ENCODE results near the gene SMAD6.
"Not testable (repeated sequence)": the region's sequence is repeated elsewhere in the genome, so short reads cannot be mapped to it uniquely, and the experiment has no call there.

SMAD6 gene

DNA sequence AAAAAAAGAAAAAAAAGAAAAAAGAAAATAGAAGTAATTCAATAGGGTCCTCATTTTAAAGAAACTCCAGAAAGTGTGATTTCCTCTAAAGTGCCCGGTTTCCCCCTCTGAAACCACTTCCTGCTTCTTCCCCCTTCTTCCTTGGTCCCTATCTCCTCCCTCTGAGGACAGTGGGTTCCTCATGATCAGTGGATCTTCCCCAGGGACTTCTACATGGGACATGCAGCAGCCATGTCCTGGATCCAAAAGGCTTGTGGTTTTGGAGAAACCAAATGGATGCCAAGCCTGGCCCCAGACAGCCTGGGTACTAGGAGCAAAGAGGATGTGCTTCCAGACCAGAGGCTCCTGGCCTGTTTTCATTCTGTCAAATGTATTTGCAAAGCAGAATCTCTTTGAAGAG, 26.6 kb upstream of the SMAD6 start:
- no peak for DNase-seq (ENCODE audit: low read depth)

DNA sequence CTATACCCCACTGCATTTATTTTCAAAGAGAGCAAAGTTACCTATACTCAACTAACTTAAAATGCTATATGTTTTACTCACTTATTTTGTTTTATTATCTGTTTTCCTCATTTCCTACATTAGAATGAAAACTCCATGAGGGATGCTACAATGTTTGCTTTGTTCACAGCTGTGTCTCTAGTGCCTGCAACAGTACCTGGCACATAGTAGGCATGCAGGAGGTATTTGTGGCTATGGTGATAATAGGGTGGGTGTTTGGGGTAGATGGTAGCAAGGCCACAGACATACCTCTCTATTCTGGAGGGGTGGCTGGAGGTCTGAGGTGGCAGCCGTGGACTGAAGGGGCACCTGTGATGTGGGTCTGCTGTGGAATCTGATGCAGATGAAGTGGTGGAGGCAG, 24.7 kb upstream of the SMAD6 start:
- DNase-seq (ENCODE audit: low read depth), result no peak

DNA sequence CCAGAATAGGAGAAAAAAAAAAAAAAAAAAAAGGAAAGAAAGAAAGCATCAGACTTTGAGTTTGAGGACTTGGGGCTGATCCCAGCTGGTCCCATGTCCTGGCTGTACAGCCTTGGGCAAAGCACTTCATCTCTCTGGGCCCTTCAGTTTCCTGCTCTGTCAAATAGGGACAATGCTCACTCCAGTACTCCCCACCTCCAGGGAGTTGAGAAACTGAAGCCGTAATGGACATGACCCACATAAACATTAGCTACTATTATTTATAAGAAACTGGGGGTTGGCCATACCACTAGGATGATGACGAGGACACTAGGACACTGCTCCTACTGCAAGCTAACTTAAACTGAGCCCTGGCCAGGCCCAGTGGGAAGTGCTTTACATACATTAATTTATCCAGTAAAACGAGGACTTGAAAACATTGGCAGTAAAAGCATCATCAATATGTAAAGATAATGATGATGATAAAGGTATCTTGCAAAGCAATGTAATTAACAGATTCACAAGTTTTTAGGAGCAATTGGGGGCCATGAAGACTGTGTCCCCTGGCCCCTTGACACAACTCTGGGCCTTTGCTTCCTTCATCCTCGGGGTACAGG, 22.9 kb upstream of the SMAD6 start:
- DNase-seq (ENCODE audit: low read depth), result no peak

DNA sequence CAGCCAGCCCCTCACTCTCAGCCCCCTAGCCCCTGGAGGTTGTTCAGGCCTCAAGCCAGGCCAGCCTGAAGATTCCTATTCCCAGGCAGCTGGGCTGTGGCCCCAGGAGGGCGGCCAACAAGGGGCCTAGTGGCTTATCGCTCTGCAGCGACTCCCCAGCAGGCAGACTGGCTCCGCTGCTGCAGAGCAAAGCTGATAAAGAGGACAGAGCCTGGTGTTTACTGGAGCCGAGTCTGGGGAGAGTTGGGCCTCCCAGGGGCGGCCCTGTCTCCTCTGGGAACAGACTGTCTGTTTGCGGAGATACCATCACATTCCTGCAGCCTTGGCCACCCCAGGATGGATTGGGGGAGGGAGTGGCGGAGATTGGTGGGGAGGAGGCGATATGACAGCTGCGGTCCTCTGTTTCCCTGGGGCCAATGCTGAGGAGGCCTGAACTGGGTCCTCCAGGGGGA, 22.4 kb upstream of the SMAD6 start:
- DNase-seq (ENCODE audit: low read depth), result no peak

DNA sequence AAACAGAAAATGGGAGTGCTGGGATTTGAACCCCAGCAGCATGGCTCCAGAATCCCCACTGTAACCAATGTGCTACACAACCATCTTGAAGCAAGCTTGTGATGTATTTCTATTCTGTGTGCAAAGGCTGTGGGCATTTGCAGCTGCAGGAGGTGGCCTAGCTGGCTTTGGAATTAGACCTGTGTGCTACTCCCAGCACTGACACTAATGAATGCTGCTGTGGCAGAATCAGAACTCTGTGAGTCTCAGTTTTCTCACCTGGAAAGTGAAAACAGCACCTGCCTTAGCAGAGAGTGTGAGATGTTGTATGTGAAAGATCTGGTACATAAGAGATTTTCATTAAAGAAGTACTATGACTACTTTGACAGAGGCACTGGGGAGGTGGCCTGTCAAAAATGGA, 21.5 kb upstream of the SMAD6 start:
- DNase-seq (ENCODE audit: low read depth), result no peak

DNA sequence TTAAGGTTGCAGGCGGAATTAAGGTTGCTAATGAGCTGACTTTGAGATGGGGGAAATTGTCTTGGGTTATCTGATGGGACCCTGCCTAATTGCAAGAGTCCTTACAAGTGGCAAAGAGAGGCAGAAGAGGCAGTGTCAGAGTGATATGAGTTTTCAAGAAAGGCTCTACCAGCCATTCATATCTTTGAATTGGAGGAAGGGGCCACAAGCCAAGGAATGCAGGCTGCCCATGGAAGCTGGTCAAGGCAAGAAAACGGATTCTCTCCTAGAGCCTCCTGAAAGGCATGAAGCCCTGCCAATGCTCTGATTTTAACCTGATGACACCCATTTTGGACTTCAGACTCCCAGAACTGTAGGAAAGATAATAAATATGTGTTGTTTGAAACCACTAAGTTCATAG, 20.6 kb upstream of the SMAD6 start:
- no peak for DNase-seq (ENCODE audit: low read depth)

DNA sequence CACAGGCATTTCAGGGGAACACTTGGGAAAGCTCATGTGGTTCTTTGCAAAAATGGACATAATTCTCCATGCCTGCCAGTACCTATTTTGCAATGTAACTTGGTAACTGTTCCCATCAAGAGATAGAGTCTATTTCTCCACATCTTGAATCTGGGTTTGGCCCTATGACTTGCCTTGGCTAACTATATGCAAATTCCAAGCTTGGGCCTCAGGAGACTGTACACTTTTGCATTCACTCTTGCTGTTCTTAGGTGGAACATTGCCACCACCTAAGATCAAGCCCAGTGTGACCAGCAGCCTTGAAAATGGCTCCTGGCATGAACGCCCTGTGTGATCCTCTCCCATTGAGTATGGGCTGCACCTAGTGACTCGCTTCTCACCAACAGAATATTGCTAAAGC, 19.8 kb upstream of the SMAD6 start:
- no peak for DNase-seq (ENCODE audit: low read depth)

DNA sequence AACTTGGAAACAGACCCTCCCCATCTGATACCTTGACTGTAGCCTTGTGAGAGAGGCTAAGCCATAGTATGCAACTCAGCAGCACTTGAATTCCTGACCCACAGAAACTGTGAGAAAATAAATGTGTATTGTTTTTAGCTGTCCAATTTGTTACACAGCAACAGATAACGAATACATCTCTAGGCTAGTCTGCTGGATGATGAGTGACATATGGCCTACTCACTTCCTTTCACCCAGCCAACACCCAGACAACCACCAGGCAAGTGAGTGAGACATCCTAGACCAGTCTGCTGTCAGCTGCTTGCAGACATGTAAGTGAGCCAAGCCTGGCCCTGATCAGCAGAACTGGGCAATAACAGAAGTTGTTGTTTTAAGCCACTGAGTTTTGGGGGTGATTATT, 19.2 kb upstream of the SMAD6 start:
- DNase-seq (ENCODE audit: low read depth), result no peak

DNA sequence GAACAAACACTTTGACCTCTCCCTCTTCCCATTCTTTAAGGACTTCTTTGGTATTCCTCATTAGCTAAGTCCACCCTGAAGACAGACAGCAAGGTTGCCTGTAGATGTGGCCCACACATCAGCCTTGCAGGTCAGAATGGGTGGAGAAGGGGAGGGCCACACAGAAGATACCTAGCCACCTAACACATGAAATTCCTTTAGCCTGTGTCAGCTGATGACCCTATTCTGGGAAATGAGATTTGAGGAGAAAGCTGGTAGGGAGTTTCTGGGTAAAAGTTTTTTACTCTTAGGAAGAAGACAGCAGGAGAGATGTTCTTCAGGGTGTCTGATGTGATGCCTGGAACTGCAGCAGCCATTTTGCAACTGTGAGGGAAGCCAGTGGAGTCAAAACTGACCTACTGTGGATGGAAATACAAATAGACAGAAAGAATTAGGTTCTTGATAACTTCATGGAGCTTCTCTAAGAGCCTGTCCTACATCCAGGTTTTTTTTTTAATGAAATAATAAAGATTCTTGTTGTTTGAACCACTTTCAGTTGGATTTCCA, 17.8 kb upstream of the SMAD6 start:
- DNase-seq (ENCODE audit: low read depth), result no peak

DNA sequence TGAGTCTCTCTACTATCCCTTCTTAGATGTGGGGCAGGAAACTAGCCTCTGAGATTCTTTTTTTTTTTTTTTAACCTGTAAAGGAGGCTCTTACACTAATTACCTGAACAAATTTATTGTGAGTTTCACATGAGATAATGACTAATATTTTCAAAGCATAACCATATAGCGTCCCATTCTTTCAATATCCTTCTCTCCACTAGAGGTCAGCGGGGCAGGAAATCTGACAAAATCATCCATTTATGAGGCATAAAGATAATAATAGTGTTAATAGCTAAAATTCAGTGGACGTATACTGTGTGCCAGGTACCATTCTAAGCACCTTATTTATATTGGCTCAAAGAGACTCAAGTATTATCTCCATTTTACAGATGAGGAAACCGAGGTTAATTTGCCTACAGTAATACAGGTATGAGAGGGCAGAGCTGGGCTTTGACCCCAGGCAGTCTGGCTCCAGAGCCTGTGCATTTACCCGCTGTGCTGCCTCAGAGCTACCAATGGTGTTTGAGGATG, 16.3 kb upstream of the SMAD6 start:
- DNase-seq (ENCODE audit: low read depth), result no peak

DNA sequence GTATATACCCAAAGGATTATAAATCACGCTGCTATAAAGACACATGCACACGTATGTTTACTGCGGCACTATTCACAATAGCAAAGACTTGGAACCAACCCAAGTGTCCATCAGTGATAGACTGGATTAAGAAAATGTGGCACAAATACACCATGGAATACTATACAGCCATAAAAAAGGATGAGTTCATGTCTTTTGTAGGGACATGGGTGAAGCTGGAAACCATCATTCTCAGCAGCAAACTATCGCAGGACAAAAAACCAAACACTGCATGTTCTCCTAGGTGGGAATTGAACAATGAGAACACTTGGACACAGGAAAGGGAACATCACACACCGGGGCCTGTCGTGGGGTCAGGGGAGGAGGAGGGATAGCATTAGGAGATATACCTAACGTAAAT, 11.1 kb upstream of the SMAD6 start:
- not testable (repeated sequence) for DNase-seq (ENCODE audit: low read depth)

DNA sequence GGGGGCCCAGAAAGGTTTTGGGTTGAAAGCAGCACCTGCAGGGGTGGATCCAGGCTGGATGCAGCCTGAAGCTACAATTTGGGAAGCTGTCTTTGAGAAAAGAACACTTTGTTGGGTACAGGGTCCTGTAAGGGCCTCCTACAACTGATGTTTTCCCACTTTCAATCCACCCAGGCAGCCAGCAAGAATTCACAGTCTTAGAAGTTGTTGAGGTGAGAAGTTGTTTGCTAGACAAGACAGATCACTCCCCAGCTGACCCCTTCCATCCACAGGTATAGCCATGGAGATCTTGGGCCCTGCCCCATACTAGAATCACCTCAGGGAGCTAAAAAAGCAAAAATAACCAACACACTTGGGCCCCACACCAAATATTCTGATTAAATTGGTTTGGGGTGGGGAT, 10.3 kb upstream of the SMAD6 start:
- DNase-seq (ENCODE audit: low read depth), result no peak

DNA sequence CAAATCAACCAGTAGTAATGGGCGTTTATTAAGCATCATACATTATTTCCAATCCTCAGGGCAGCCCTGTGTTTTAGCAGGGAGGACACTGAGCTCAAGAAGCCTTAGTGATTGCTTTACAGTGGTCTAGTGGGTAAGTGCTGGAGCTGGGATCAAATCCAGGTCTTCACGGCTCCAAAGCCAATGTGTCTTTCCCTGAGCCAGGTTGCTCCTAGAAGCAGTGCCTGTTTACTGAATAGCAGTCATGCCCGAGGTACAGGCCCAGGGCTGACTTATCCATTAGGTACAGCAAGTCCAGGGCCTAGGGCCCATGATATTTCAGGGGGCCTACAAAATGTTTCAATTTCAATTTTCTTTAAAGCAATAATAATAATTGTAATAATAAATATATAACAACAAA, 9.6 kb upstream of the SMAD6 start:
- DNase-seq (ENCODE audit: low read depth), result no peak

DNA sequence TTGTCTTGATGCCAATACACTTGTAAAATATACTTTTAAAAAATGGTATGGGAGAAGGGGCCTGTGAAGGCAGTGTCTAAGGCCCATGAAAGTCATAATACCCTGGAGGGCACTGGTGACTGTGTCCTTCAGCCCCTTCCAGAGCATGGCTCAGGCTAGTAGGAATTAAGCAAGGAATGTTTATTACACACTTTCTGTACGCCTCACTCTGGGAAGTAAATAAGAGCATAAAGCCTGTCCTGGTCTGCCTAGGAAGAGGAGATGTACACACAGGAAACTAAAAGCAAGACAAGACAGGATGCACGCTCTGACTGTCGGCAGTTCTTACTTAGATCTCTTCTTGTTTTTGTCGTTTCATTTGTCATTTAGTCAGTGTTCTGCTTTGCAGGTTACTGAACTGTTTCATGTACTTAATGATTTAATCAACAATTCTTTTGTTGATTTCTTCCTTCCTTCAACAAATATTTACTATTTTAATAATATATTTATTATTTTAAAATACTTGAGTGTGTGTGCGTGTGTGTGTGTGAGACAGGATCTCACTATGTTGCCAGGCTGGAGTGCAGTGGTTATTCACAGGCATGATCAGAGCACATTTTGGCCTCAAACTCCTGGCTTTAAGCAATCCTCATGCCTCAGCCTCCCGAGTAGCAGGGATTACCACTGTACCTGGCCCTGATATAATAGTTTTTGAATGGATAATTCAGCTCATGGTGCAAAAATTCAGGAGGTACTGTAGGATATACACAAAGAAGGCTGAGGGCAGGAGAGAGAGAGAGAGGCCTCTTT, 9.0 kb upstream of the SMAD6 start:
- DNase-seq (ENCODE audit: low read depth), result no peak

DNA sequence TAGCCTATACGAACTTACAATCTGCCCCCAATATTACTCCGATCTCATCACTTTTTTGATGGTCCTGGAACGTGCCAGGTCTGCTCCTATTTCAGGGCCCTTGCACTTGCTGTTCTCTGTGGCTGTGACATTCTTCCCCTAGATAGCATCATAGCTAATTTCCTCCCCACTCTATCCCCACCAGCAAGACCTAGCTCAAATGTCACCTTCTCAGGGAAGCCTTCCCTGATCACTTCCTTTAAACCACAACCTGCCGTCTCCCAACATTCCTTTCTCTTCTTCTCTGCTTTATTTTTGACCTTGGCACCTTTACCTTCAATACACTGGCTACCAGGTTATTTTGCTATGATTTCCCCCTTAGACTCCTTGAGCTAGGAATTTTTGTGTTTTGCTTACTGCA, 5.3 kb upstream of the SMAD6 start:
- DNase-seq (ENCODE audit: low read depth), result no peak

DNA sequence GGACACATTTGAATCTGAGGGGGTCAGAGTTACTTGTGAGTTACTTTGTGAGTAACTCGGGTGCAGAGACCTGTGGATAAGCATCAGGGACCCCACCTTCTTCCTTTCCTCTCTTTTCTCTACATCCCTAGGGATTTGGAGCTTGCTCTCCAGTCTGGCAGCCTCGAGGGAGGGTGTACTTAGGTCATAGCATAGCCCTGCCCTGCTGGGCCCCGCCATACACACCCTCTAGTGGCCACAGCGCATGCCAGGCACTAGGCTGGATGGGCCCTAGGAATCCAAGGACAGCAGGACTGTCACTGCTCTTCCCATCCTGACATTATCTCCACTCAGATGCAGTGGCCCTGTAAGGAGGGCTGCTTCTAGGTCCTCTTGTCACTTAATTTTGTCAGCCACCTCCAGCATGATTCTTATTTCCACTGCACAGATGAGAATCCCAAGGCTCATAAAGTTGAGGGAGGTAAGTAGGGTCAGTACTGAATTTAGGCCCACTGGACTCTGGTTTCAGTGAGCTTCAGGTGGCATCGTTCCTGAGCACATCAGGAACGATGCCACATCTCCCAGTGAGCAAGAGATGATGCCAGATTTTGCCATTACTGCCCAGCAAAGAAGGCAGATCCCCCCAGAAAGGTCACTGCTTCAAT, 3.6 kb upstream of the SMAD6 start:
- DNase-seq (ENCODE audit: low read depth), result no peak

DNA sequence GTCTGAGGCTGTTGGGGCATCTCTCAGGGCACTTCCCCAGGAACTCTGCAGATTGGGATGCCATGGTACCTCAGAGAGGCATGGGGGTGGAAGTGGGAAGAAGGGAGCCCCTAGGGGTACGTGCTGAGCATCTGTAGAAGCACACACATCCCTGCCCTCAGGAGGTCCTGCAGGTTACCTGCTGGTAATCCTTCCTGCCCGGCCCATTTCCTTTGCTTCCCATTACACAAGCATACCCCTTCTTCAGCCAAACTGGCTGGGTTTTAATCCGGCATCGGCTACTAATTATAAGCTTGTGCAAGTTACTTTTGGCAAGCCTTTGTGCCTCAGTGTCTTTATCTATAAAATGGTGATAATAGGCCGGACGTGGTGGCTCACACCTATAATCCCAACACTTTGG, 3.1 kb upstream of the SMAD6 start:
- no peak for DNase-seq (ENCODE audit: low read depth)

DNA sequence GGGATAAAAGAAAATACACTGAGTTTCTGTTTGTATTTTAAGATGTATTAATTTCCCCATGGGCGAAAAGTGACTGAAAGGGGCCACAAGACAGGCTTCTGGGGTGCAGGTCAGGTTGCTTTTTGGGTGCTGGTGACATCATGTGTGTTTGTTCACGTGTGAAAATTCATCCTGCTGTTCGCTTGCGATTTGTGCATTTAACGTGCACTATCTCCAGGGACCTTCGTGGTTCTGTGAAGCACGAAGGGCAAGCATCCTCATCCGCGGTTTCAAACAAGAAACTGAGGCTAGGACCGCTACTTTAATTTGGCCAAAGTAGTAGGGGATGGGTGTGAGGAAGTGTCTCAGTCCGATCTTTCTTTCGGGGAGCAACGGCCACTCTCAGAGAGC, 1.6 kb upstream of the SMAD6 start:
- DNase-seq (ENCODE audit: low read depth), result no peak

DNA sequence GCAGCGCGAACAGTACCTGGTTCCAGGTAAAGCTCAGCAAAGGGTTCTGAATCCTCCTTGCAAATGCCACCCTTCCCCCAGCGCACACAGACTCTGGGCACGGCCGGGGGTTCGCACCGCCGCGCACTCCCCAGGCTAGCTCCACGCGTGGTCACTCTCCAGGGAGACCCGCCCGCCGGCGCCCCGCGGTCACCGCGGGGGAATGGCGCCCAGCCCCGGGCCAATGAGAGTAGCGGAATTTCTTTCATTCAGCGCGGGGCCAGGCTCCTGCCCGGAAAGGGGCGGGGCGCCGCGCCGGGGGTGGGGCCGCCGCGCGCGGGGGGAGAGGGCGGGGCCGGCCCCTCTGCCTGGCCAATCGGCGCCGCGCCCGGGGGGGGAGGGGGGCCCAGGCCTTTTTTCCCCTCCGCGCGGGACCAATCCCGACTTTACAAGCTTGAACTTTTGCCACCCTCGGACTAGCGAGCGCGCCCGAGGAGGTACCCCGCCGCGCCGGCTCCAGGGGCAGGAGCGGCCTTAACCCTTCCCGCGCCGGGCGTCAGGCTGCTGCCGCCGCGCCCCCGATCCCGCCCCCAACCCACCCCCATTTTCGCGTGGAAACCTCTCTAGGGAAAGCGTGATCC, 1.1 kb upstream of the SMAD6 start:
- peak; percentile 74 for DNase-seq (ENCODE audit: low read depth)

DNA sequence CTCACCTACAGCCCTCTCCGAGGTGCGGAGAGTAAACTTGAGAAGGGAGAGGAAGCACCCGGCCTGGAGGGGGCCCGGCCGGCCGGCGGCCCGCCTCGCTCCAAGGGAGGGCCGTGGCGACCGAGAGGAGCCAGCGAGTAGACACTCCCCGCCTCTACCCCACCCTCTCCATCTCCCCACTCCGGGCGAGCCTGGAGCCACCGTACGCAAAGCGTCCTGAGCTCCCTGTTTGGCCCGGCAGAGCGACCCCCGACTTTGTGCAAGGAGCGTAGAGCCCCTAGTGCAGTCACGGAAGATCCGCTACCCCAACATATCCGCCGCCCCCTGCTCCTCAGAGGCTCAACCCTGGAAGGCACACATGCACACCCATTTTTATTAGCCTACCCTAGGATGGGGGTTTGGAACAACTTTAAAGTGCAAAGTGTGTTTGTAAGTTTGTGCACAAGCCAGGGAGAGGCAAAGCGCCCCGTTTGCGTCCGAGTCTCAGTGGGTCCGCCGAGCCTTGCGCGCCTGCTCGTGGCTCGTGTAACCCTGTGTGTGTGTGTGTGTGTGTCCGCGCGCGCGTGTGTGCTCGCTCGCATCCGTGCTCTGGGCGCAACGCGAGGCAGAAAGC, 508 bp upstream of the SMAD6 start:
- DNase-seq (ENCODE audit: low read depth), result no peak

DNA sequence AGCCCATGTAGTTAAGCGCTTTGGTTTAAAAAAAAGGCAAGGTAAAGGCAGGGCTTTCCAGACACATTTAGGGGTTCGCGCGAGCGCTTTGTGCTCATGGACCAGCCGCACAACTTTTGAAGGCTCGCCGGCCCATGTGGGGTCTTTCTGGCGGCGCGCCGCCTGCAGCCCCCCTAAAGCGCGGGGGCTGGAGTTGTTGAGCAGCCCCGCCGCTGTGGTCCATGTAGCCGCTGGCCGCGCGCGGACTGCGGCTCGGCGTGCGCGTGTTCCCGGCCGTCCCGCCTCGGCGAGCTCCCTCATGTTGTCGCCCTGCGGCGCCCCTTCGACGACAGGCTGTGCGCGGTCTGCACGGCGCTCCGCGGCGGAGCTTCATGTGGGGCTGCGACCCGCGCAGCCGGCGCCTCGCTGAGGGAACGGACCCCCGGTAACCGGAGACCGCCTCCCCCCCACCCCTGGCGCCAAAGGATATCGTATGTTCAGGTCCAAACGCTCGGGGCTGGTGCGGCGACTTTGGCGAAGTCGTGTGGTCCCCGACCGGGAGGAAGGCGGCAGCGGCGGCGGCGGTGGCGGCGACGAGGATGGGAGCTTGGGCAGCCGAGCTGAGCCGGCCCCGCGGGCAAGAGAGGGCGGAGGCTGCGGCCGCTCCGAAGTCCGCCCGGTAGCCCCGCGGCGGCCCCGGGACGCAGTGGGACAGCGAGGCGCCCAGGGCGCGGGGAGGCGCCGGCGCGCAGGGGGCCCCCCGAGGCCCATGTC, 927 bp downstream of the SMAD6 start:
- no peak for DNase-seq (ENCODE audit: low read depth)
